H9 (cell line): ENCODE measurements around the gene SELENOK. TPM values are rescaled to one million over a fixed set of nuclear protein-coding genes. Genes with fewer than 3 reads are reported as not detected.

ENCODE experiments used
- DNase-seq: peaks from one replicate; pipeline ENCODE4 v3.0.0-alpha.2; 2017
- H2AFZ ChIP-seq: one replicate; pipeline ENCODE4 v1.6.1; 2013; ENCODE audit warnings: mild to moderate bottlenecking, low read length, control low read depth, moderate library complexity
- H2AK5ac ChIP-seq: 2 replicates; pipeline ENCODE4 v1.6.1; 2013; ENCODE audit warnings: low read length, control low read depth, mixed read lengths; ENCODE audit not compliant: insufficient read length
- H2BK120ac ChIP-seq: one replicate; pipeline ENCODE4 v1.6.1; 2013; ENCODE audit warnings: low read depth, mild to moderate bottlenecking, low read length, control low read depth, inconsistent platforms; ENCODE audit not compliant: poor library complexity, severe bottlenecking
- H2BK12ac ChIP-seq: 2 replicates; pipeline ENCODE4 v1.6.1; 2013; ENCODE audit warnings: low read length, control low read depth, mixed read lengths, low read depth; ENCODE audit not compliant: insufficient read length
- H2BK15ac ChIP-seq: 2 replicates; pipeline ENCODE4 v1.6.1; 2013; ENCODE audit warnings: low read depth, low read length, control low read depth
- H2BK20ac ChIP-seq: one replicate; pipeline ENCODE4 v1.6.1; 2013; ENCODE audit warnings: low read depth, mild to moderate bottlenecking, low read length, control low read depth, inconsistent platforms; ENCODE audit not compliant: poor library complexity, severe bottlenecking
- H2BK5ac ChIP-seq: 2 replicates; pipeline ENCODE4 v1.6.1; 2013; ENCODE audit warnings: low read length, control low read depth, mixed read lengths; ENCODE audit not compliant: insufficient read length
- H3K14ac ChIP-seq: 2 replicates; pipeline ENCODE4 v1.6.1; 2013; ENCODE audit warnings: low read length, control low read depth; ENCODE audit not compliant: insufficient read depth
- H3K18ac ChIP-seq: 2 replicates; pipeline ENCODE4 v1.6.1; 2013; ENCODE audit warnings: low read depth, mild to moderate bottlenecking, mixed read lengths, low read length, control low read depth; ENCODE audit not compliant: insufficient read length
- H3K23ac ChIP-seq: 2 replicates; pipeline ENCODE4 v1.6.1; 2013; ENCODE audit warnings: low read length, control low read depth, mixed read lengths, low read depth; ENCODE audit not compliant: insufficient read length
- H3K23me2 ChIP-seq: 2 replicates; pipeline ENCODE4 v1.6.1; 2013; ENCODE audit warnings: low read depth, mild to moderate bottlenecking, mixed read lengths, low read length, control low read depth; ENCODE audit not compliant: insufficient read length, poor library complexity, severe bottlenecking
- H3K27ac ChIP-seq: 2 replicates; pipeline ENCODE4 v1.5.1; 2013; ENCODE audit warnings: low read length, control low read depth, mixed read lengths, low read depth; ENCODE audit not compliant: insufficient read length
- H3K27me3 ChIP-seq: 2 replicates; pipeline ENCODE4 v1.6.1; 2013; ENCODE audit warnings: low read length, control low read depth, inconsistent platforms; ENCODE audit not compliant: insufficient read depth
- H3K4ac ChIP-seq: 2 replicates; pipeline ENCODE4 v1.6.1; 2013; ENCODE audit warnings: low read depth, mild to moderate bottlenecking, control low read depth, inconsistent platforms, low read length, moderate library complexity
- H3K4me1 ChIP-seq: 2 replicates; pipeline ENCODE4 v1.6.1; 2013; ENCODE audit warnings: low read length, control low read depth, inconsistent platforms; ENCODE audit not compliant: insufficient read depth
- H3K4me2 ChIP-seq: 2 replicates; pipeline ENCODE4 v1.6.1; 2013; ENCODE audit warnings: low read length, control low read depth, mixed read lengths; ENCODE audit not compliant: insufficient read length, insufficient read depth
- H3K56ac ChIP-seq: 2 replicates; pipeline ENCODE4 v1.6.1; 2013; ENCODE audit warnings: low read depth, mild to moderate bottlenecking, mixed read lengths, low read length, control low read depth; ENCODE audit not compliant: insufficient read length
- H3K79me1 ChIP-seq: 2 replicates; pipeline ENCODE4 v1.6.1; 2013; ENCODE audit warnings: low read depth, mild to moderate bottlenecking, moderate library complexity, low read length, control low read depth, inconsistent platforms; ENCODE audit not compliant: insufficient read depth, poor library complexity, severe bottlenecking
- H3K79me2 ChIP-seq: 2 replicates; pipeline ENCODE4 v1.6.1; 2013; ENCODE audit warnings: low read length, control low read depth, inconsistent platforms; ENCODE audit not compliant: insufficient read depth
- H3K9ac ChIP-seq: 2 replicates; pipeline ENCODE4 v1.6.1; 2013; ENCODE audit warnings: low read length, control low read depth, mixed read lengths; ENCODE audit not compliant: insufficient read length; ENCODE audit errors: extremely low read depth
- H3K9me3 ChIP-seq: one replicate; pipeline ENCODE4 v1.6.1; 2013; ENCODE audit warnings: low read depth, low read length, inconsistent platforms; ENCODE audit not compliant: control insufficient read depth
- H3T11ph ChIP-seq: one replicate; pipeline ENCODE4 v1.6.1; 2013; ENCODE audit warnings: mild to moderate bottlenecking, low read length, control low read depth, inconsistent platforms
- H4K20me1 ChIP-seq: one replicate; pipeline ENCODE4 v1.6.1; 2013; ENCODE audit not compliant: control insufficient read depth, insufficient read length, insufficient read depth
- H4K5ac ChIP-seq: 2 replicates; pipeline ENCODE4 v1.6.1; 2013; ENCODE audit warnings: low read depth, mild to moderate bottlenecking, mixed read lengths, low read length, control low read depth; ENCODE audit not compliant: insufficient read length
- H4K8ac ChIP-seq: replicated peaks from 2 replicates; pipeline ENCODE4 v1.6.1; 2013; ENCODE audit warnings: low read length, control low read depth, mixed read lengths, low read depth; ENCODE audit not compliant: insufficient read length
- H4K91ac ChIP-seq: 2 replicates; pipeline ENCODE4 v1.6.1; 2013; ENCODE audit warnings: low read depth, mild to moderate bottlenecking, moderate library complexity, mixed read lengths, low read length, control low read depth; ENCODE audit not compliant: insufficient read length
- H3K27ac Mint-ChIP-seq, 3 experiments: 2 replicates in 2 of 3; 3 replicates in 1 of 3; pipeline ENCODE4 v1.8.0; 2020 to 2021; ENCODE audit warnings: mixed read lengths in 3 of 3, mild to moderate bottlenecking in 1 of 3, moderate library complexity in 1 of 3
- H3K27me3 Mint-ChIP-seq: 2 replicates; pipeline ENCODE4 v1.8.0; 2021; ENCODE audit warnings: low read depth, mild to moderate bottlenecking, moderate library complexity, mixed read lengths
- H3K36me3 Mint-ChIP-seq, 3 experiments: 2 replicates in 2 of 3; 3 replicates in 1 of 3; pipeline ENCODE4 v1.8.0; 2020 to 2021; ENCODE audit warnings: low read depth in 3 of 3, mixed read lengths in 3 of 3; ENCODE audit not compliant: insufficient read depth in 1 of 3
- H3K4me1 Mint-ChIP-seq, 2 experiments: 2 replicates each; pipeline ENCODE4 v1.8.0; 2020; ENCODE audit warnings: mixed read lengths in 2 of 2
- H3K4me3 Mint-ChIP-seq, 2 experiments: 2 replicates in 1 of 2; 3 replicates in 1 of 2; pipeline ENCODE4 v1.8.0; 2020 to 2021; ENCODE audit warnings: mild to moderate bottlenecking in 2 of 2, mixed read lengths in 2 of 2, moderate library complexity in 1 of 2
- H3K9me3 Mint-ChIP-seq, 2 experiments: 2 replicates in 1 of 2; 3 replicates in 1 of 2; pipeline ENCODE4 v1.8.0; 2020; ENCODE audit warnings: mild to moderate bottlenecking in 2 of 2, mixed read lengths in 2 of 2, moderate library complexity in 1 of 2
- whole genome bisulfite sequencing: extraction: QIAGEN DNeasy Blood & Tissue Kit; methylation state at CpG from one replicate; pipeline ENCODE4 v1.1.7; 2013; ENCODE audit warnings: missing lambda C conversion rate, low lambda C conversion rate, mixed read lengths; ENCODE audit not compliant: insufficient read length; ENCODE audit errors: extremely low coverage; 5-methylcytosine and 5-hydroxymethylcytosine counted together
- total RNA-seq: library from RNA; stranded (reverse); gene quantifications from 2 replicates; pipeline ENCODE4 v1.2.1, GENCODE V29; 2021
- TF ChIP-seq, protein P1 (sequence below): fragments of 200-600 bp; sonication (generic); conservative IDR thresholded peaks from 3 replicates; pipeline ENCODE4 v1.8.0; 2021; ENCODE audit warnings: antibody characterized with exemption, mild to moderate bottlenecking

The SELENOK gene
- total RNA-seq, 1 experiment from 2014 or later, result 34.6 TPM

DNA sequence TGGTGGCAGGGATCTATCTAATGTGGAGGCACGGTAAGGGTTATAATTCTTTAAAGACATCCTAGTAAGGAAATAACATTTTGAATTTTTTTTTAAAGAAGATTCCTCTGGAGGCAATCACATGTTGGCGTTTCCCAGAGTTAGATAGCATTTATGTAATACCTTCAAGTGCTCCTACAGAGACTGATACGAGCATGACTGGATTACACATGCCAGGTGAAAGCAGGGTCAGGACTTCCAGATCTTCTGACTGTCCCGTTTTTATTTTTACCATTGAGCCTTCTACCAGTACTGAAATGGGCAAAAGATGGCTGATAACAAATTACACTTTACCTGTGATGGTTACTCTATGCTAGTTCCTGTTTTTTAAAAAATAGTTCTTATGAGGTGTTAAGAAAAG, 31.5 kb downstream of the SELENOK start:
- no peak overlapping the region for H3K4ac ChIP-seq
- H3K23ac ChIP-seq, result no peak overlapping the region
- H4K91ac ChIP-seq, result no peak overlapping the region
- no peak overlapping the region for H2BK12ac ChIP-seq
- no peaks in the 10 kb centered on the region for H3K9me3 ChIP-seq
- Mint-ChIP-seq H3K27me3 (no peaks in the 10 kb centered on the region), H3K4me1 (no peaks in the 10 kb centered on the region), H3K36me3 (peaks cover 7 to 55% (median 39%) of the 10 kb centered on the region in 3 experiments; a peak in 6 of 7 replicates), H3K27ac (no peak overlapping the region), H3K4me3 (no peak overlapping the region), H3K9me3 (no peaks in the 10 kb centered on the region)
- no peak overlapping the region for H3K9ac ChIP-seq
- no CpG with 5 or more reads among the region's 4 CpGs for WGBS
- H4K8ac ChIP-seq, result no peak overlapping the region
- no peak overlapping the region for H3K27ac ChIP-seq
- H2BK20ac ChIP-seq, result no peak overlapping the region
- no peaks in the 10 kb centered on the region for H3K79me2 ChIP-seq
- TF ChIP-seq, protein P1, sequence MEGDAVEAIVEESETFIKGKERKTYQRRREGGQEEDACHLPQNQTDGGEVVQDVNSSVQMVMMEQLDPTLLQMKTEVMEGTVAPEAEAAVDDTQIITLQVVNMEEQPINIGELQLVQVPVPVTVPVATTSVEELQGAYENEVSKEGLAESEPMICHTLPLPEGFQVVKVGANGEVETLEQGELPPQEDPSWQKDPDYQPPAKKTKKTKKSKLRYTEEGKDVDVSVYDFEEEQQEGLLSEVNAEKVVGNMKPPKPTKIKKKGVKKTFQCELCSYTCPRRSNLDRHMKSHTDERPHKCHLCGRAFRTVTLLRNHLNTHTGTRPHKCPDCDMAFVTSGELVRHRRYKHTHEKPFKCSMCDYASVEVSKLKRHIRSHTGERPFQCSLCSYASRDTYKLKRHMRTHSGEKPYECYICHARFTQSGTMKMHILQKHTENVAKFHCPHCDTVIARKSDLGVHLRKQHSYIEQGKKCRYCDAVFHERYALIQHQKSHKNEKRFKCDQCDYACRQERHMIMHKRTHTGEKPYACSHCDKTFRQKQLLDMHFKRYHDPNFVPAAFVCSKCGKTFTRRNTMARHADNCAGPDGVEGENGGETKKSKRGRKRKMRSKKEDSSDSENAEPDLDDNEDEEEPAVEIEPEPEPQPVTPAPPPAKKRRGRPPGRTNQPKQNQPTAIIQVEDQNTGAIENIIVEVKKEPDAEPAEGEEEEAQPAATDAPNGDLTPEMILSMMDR, result no peak
- no peak overlapping the region for H3K4me2 ChIP-seq
- H3K79me1 ChIP-seq, result no peaks in the 10 kb centered on the region
- DNase-seq, result no peak
- no peak overlapping the region for H3K56ac ChIP-seq
- H4K20me1 ChIP-seq, result no peaks in the 10 kb centered on the region
- no peak overlapping the region for H2AFZ ChIP-seq
- H3T11ph ChIP-seq, result no peak overlapping the region
- no peaks in the 10 kb centered on the region for H3K23me2 ChIP-seq
- no peak overlapping the region for H2BK15ac ChIP-seq
- no peak overlapping the region for H2BK120ac ChIP-seq
- no peak overlapping the region for H4K5ac ChIP-seq
- H2BK5ac ChIP-seq, result no peak overlapping the region
- no peaks in the 10 kb centered on the region; the same call in 1 of the 2 replicates for H3K27me3 ChIP-seq
- no peak overlapping the region for H3K14ac ChIP-seq
- no peak overlapping the region for H3K18ac ChIP-seq
- H2AK5ac ChIP-seq, result no peak overlapping the region
- H3K4me1 ChIP-seq, result no peaks in the 10 kb centered on the region
